OCI-LY3 (cell line): ENCODE data around the gene CTSD.

Experiments used
- EZH2phosphoT487 ChIP-seq: fragments of 200-600 bp; shearing (Covaris generic); IDR thresholded peaks from 2 replicates; pipeline ENCODE4 v1.6.1; 2018; ENCODE audit warnings: antibody characterized with exemption, mixed run types, low read depth
- TF ChIP-seq, protein P1 (sequence below): fragments of 200-600, 300-600 bp; sonication (generic); IDR thresholded peaks from 2 replicates; pipeline ENCODE4 v1.5.1; 2014; ENCODE audit warnings: antibody characterized with exemption, low read length, low read depth

DNA sequence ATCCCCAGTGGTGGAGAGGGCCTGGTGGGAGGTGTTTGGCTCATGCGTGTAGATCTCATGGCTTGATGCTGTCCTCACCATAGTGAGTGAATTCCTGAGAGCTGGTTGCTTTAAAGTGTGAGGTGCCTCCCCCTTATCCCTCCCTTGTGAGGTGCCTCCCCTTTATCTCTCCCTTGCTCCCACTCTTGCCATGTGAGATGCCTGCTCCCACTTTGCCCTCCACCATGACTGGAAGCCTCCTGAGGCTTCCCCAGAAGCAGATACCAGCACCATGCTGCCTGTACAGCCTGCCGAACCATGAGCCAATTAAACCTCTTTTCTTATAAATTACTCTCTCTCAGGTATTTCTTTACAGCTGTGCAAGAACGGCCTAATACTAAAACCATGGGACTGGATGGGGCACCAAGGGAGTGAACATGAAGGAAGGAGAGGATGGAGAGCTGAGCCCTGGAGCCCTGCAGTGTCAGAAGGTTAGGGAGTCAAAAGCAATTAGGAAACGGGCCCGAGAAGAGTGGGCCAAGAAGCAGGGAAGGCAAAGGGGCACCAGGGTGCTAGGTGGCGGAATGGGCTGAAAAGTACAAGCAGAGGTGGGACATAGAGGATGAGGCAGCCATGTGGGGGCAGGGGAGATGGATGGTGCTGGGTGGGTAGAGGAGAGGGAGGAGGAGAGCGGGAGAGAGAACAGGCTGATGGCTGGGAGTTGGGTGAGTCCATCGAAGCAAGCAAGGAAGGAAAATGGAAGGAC is 22.8 kb downstream of the CTSD start:
- TF ChIP-seq, protein P1, sequence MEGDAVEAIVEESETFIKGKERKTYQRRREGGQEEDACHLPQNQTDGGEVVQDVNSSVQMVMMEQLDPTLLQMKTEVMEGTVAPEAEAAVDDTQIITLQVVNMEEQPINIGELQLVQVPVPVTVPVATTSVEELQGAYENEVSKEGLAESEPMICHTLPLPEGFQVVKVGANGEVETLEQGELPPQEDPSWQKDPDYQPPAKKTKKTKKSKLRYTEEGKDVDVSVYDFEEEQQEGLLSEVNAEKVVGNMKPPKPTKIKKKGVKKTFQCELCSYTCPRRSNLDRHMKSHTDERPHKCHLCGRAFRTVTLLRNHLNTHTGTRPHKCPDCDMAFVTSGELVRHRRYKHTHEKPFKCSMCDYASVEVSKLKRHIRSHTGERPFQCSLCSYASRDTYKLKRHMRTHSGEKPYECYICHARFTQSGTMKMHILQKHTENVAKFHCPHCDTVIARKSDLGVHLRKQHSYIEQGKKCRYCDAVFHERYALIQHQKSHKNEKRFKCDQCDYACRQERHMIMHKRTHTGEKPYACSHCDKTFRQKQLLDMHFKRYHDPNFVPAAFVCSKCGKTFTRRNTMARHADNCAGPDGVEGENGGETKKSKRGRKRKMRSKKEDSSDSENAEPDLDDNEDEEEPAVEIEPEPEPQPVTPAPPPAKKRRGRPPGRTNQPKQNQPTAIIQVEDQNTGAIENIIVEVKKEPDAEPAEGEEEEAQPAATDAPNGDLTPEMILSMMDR = no peak
- TF ChIP-seq EZH2phosphoT487 = no peak
